Neural cell (in vitro differentiated cells): ENCODE results near the gene ANAPC7. TPM values are rescaled to one million over a fixed set of nuclear protein-coding genes. Genes with fewer than 3 reads are reported as not detected.
"Not testable (repeated sequence)": the region's sequence is repeated elsewhere in the genome, so short reads cannot be mapped to it uniquely, and the experiment has no call there.

ENCODE experiments used
- H2AFZ ChIP-seq: fragments of 200-600, 300-800 bp; sonication (generic), shearing (Covaris generic); 2 replicates; pipeline ENCODE4 v1.6.0; 2014; ENCODE audit warnings: low read depth, mild to moderate bottlenecking, antibody characterized with exemption, low read length, moderate library complexity
- H3F3A ChIP-seq: fragments of 200-600 bp; shearing (Covaris generic); 2 replicates; pipeline ENCODE4 v1.6.1; 2016; ENCODE audit warnings: mild to moderate bottlenecking, moderate library complexity, mixed read lengths, antibody characterized with exemption, low read length; ENCODE audit not compliant: insufficient read depth, poor library complexity, severe bottlenecking
- H3K27ac ChIP-seq: fragments of 200-600, 300-800 bp; sonication (generic), shearing (Covaris generic); 2 replicates; pipeline ENCODE4 v1.5.1; 2014; ENCODE audit warnings: mild to moderate bottlenecking, low read length, moderate library complexity
- H3K27me3 ChIP-seq: fragments of 300-800, 200-600 bp; sonication (generic), shearing (Covaris generic); 2 replicates; pipeline ENCODE4 v1.6.0; 2014; ENCODE audit warnings: mild to moderate bottlenecking, low read depth, low read length, moderate library complexity; ENCODE audit not compliant: insufficient read depth
- H3K36me3 ChIP-seq: fragments of 300-800, 200-600 bp; sonication (generic), shearing (Covaris generic); 2 replicates; pipeline ENCODE4 v1.5.1; 2014; ENCODE audit warnings: mild to moderate bottlenecking, antibody characterized with exemption, low read length, moderate library complexity; ENCODE audit not compliant: insufficient read depth
- H3K4me2 ChIP-seq: fragments of 300-800, 200-600 bp; sonication (generic), shearing (Covaris generic); 2 replicates; pipeline ENCODE4 v1.6.0; 2014; ENCODE audit warnings: mild to moderate bottlenecking, low read length
- H3K4me3 ChIP-seq: fragments of 300-800, 200-600 bp; sonication (generic), shearing (Covaris generic); 2 replicates; pipeline ENCODE4 v1.5.1; 2014; ENCODE audit warnings: mild to moderate bottlenecking, low read length, moderate library complexity
- H3K79me2 ChIP-seq: fragments of 200-600 bp; shearing (Covaris generic); replicated peaks from 2 replicates; pipeline ENCODE4 v1.6.0; 2014; ENCODE audit warnings: mild to moderate bottlenecking, low read length, moderate library complexity; ENCODE audit not compliant: insufficient read depth
- H3K9ac ChIP-seq: fragments of 300-800, 200-600 bp; sonication (generic), shearing (Covaris generic); 2 replicates; pipeline ENCODE4 v1.6.1; 2016; ENCODE audit warnings: mild to moderate bottlenecking, low read length, mixed read lengths
- H3K9me2 ChIP-seq: fragments of 200-600 bp; shearing (Covaris generic); 2 replicates; pipeline ENCODE4 v1.6.1; 2016; ENCODE audit warnings: mild to moderate bottlenecking, low read length, mixed read lengths; ENCODE audit not compliant: insufficient read depth
- H3K9me3 ChIP-seq: fragments of 200-600, 300-800 bp; sonication (generic), shearing (Covaris generic); 2 replicates; pipeline ENCODE4 v1.6.1; 2016; ENCODE audit warnings: mild to moderate bottlenecking, mixed run types, low read length, moderate library complexity, mixed read lengths
- H4K20me1 ChIP-seq: fragments of 200-600 bp; shearing (Covaris generic); 2 replicates; pipeline ENCODE4 v1.6.1; 2016; ENCODE audit warnings: mild to moderate bottlenecking, mixed run types; ENCODE audit not compliant: insufficient read depth
- CTCF ChIP-seq: fragments of 450-650 bp; IDR thresholded peaks from 2 replicates; pipeline ENCODE4 v1.5.1; 2014; ENCODE audit warnings: antibody characterized with exemption, mild to moderate bottlenecking, moderate library complexity; ENCODE audit not compliant: poor library complexity, severe bottlenecking
- EP300 ChIP-seq: fragments of 450-650 bp; conservative IDR thresholded peaks from 2 replicates; pipeline ENCODE4 v1.6.1; 2014; ENCODE audit warnings: antibody characterized with exemption, mild to moderate bottlenecking, moderate library complexity; ENCODE audit not compliant: poor library complexity, severe bottlenecking
- EZH2 ChIP-seq: fragments of 200-600, 300-800 bp; shearing (Covaris generic), sonication (generic); IDR thresholded peaks from 2 replicates; pipeline ENCODE4 v1.6.1; 2014; ENCODE audit warnings: antibody characterized with exemption, low read length, borderline replicate concordance, mild to moderate bottlenecking; ENCODE audit not compliant: insufficient read depth, poor library complexity, severe bottlenecking
- MXI1 ChIP-seq: fragments of 450-650 bp; conservative IDR thresholded peaks from 2 replicates; pipeline ENCODE4 v1.6.1; 2014; ENCODE audit warnings: antibody characterized with exemption, mild to moderate bottlenecking; ENCODE audit not compliant: poor library complexity, severe bottlenecking
- POLR2AphosphoS5 ChIP-seq: IDR thresholded peaks from 2 replicates; pipeline ENCODE4 v1.6.1; 2012
- RAD21 ChIP-seq: fragments of 450-650 bp; conservative IDR thresholded peaks from 2 replicates; pipeline ENCODE4 v1.6.1; 2014; ENCODE audit warnings: antibody characterized with exemption, mild to moderate bottlenecking, moderate library complexity
- SMC3 ChIP-seq: fragments of 450-650 bp; conservative IDR thresholded peaks from 2 replicates; pipeline ENCODE4 v1.6.1; 2014; ENCODE audit warnings: antibody characterized with exemption, mild to moderate bottlenecking, moderate library complexity; ENCODE audit not compliant: poor library complexity
- TAF1 ChIP-seq: IDR thresholded peaks from 2 replicates; pipeline ENCODE4 v1.6.1; 2012; ENCODE audit warnings: low read depth
- polyA plus RNA-seq: library from polyadenylated mRNA; depleted of rRNA; stranded (reverse); fragments of >200 nt; gene quantifications from 2 replicates; pipeline ENCODE4 v1.2.3, GENCODE V29; 2014
- TF ChIP-seq, protein P1 (sequence below): IDR thresholded peaks from 2 replicates; pipeline ENCODE4 v1.6.1; 2012; ENCODE audit warnings: borderline replicate concordance

Gene ANAPC7
- polyA plus RNA-seq, 1 donor from 2014 or later: 92.8 TPM

- no peak overlapping the region for H3K27ac ChIP-seq
- H2AFZ ChIP-seq: no peak overlapping the region
Observed at GRCh38 chr12:110421159-110421661, 17.7 kb upstream of the ANAPC7 start.

GRCh38 chr12:110420644-110421043 lies 17.1 kb upstream of the ANAPC7 start:
- H3F3A ChIP-seq, H3K36me3 ChIP-seq: not testable (repeated sequence)

More at GRCh38 chr12:110421159-110421661, 17.7 kb upstream of the ANAPC7 start:
- no peaks in the 10 kb centered on the region for H4K20me1 ChIP-seq
- no peaks in the 10 kb centered on the region for H3F3A ChIP-seq
- H3K4me2 ChIP-seq: no peak overlapping the region
- TF ChIP-seq, protein P1, sequence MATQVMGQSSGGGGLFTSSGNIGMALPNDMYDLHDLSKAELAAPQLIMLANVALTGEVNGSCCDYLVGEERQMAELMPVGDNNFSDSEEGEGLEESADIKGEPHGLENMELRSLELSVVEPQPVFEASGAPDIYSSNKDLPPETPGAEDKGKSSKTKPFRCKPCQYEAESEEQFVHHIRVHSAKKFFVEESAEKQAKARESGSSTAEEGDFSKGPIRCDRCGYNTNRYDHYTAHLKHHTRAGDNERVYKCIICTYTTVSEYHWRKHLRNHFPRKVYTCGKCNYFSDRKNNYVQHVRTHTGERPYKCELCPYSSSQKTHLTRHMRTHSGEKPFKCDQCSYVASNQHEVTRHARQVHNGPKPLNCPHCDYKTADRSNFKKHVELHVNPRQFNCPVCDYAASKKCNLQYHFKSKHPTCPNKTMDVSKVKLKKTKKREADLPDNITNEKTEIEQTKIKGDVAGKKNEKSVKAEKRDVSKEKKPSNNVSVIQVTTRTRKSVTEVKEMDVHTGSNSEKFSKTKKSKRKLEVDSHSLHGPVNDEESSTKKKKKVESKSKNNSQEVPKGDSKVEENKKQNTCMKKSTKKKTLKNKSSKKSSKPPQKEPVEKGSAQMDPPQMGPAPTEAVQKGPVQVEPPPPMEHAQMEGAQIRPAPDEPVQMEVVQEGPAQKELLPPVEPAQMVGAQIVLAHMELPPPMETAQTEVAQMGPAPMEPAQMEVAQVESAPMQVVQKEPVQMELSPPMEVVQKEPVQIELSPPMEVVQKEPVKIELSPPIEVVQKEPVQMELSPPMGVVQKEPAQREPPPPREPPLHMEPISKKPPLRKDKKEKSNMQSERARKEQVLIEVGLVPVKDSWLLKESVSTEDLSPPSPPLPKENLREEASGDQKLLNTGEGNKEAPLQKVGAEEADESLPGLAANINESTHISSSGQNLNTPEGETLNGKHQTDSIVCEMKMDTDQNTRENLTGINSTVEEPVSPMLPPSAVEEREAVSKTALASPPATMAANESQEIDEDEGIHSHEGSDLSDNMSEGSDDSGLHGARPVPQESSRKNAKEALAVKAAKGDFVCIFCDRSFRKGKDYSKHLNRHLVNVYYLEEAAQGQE: no peak
- TF ChIP-seq RAD21: no peak
- TF ChIP-seq POLR2AphosphoS5: no peak
- TF ChIP-seq MXI1: no peak
- no peak for TF ChIP-seq TAF1
- TF ChIP-seq EZH2: no peak
- TF ChIP-seq EP300: no peak
- TF ChIP-seq CTCF: no peak
- TF ChIP-seq SMC3: no peak
- H3K4me3 ChIP-seq: no peak overlapping the region
- H3K27me3 ChIP-seq: no peaks in the 10 kb centered on the region
- H3K36me3 ChIP-seq: no peaks in the 10 kb centered on the region
- no peak overlapping the region for H3K9ac ChIP-seq
- no peaks in the 10 kb centered on the region for H3K9me2 ChIP-seq
- no peaks in the 10 kb centered on the region for H3K79me2 ChIP-seq
- H3K9me3 ChIP-seq: no peaks in the 10 kb centered on the region

DNA sequence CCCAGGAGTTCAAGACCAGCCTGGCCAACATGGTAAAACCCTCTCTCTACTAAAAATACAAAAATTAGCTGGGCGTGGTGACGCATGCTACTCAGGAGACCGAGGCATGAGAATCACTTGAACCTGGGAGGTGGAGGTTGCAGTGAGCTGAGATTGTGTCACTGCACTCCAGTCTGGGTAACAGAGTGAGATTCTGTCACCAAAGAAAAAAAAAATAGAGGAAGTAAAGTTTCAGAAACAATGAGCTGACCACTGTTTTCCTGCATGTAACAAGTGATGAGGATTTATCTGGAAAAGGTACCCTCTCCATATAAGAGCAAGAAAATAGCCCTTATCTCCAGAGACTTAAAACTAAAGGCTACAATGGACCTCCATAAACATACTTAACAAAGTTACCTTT lies 13.6 kb upstream of the ANAPC7 start:
- H3K4me3 ChIP-seq, H3K79me2 ChIP-seq, H3K4me2 ChIP-seq, H3K27ac ChIP-seq, H3F3A ChIP-seq, H4K20me1 ChIP-seq, H3K27me3 ChIP-seq, H3K36me3 ChIP-seq, H3K9me2 ChIP-seq, H3K9me3 ChIP-seq, H2AFZ ChIP-seq, H3K9ac ChIP-seq: not testable (repeated sequence)

More at GRCh38 chr12:110420644-110421043, 17.1 kb upstream of the ANAPC7 start:
- not testable (repeated sequence) for H4K20me1 ChIP-seq, H3K79me2 ChIP-seq, H3K9me2 ChIP-seq, H3K4me2 ChIP-seq, H3K9ac ChIP-seq, H3K9me3 ChIP-seq, H3K27ac ChIP-seq, H3K27me3 ChIP-seq, H3K4me3 ChIP-seq, H2AFZ ChIP-seq

- not testable (repeated sequence) for H3K9me3 ChIP-seq, H3K27me3 ChIP-seq, H3K9me2 ChIP-seq, H3K4me3 ChIP-seq, H3K27ac ChIP-seq, H3K79me2 ChIP-seq, H4K20me1 ChIP-seq, H3F3A ChIP-seq, H3K9ac ChIP-seq, H3K36me3 ChIP-seq, H3K4me2 ChIP-seq, H2AFZ ChIP-seq
Observed at GRCh38 chr12:110410086-110410485, 6.6 kb upstream of the ANAPC7 start.

DNA sequence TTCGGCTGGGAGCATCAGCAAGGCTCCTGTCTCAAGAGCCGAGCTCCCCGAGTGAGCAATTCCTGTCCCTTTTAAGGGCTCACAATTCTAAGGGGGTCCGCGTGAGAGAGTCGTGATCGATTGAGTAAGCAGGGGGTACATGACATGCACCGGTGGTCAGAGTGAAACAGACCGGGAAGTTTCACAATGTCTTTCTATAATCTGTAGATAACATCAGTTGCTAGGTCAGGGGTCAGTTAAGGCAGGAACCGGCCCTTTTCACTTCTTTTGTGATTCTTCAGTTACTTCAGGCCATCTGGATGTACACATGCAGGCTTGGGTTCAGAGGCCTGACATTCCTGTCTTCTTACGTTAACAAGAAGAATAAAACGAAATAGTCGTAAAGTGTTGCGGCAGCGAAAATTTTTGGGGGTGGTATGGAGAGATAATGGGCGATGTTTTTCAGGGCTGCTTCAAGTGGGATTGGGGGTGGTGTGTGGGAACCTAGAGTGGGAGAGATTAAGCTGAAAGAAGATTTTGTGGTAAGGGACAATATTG lies 1.7 kb upstream of the ANAPC7 start:
- H3K4me2 ChIP-seq, H2AFZ ChIP-seq, H3K27me3 ChIP-seq, H3K27ac ChIP-seq, H3K9me2 ChIP-seq, H3K4me3 ChIP-seq, H3K9ac ChIP-seq, H3K9me3 ChIP-seq, H3K36me3 ChIP-seq, H4K20me1 ChIP-seq, H3F3A ChIP-seq: not testable (repeated sequence)
- H3K79me2 ChIP-seq: peaks cover 15% of the 10 kb centered on the region
